GM21619 (cell line): Measurements from ENCODE around the gene DGCR6L.
A peak's percentile ranks its signal among the peaks of the same experiment; 100 is the strongest.
"Not testable (repeated sequence)": the region's sequence is repeated elsewhere in the genome, so short reads cannot be mapped to it uniquely, and the experiment has no call there.

ENCODE experiments used
- ATAC-seq: cut with Tn5 transposase; IDR thresholded peaks from one replicate; pipeline ENCODE4 v1.9.1; 2021; ENCODE audit not compliant: unreplicated experiment

The DGCR6L gene

DNA sequence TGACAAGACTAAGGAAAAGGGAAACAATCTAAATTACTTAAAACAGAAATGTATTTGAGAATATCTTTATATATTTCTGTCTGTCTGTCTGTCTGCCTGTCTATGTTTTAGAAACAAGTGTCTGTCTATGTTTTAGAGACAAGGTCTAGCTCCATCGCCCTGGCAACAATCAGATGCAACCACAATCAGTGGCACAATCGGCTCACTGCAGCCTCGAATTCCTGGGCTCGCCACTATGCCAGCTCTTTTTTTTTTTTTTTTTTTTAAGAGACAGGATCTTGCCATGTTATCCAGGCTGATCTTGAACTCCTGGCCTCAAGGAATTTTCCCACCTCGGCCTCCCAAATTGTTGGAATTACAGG, 8.7 kb upstream of the DGCR6L start:
- not testable (repeated sequence) for ATAC-seq

DNA sequence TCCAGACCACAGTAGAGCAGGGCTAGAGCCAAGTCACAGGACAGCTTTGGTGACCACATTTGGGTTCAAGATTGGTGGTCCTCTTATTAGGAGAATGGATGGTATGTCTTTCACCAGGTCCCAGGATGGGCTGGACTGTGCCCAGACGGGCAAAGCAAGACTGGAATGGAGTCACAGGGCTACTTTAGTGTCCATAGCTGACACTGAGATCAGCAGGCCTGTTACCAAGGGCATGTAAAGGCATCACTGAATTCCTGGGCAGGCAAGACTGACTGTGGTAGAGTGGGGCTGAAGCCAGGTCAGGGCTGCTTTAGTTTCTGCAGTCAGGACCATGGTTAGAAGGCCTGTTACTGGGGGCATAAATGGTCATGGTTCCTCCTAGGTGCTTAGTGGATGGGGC, 6.1 kb upstream of the DGCR6L start:
- not testable (repeated sequence) for ATAC-seq

DNA sequence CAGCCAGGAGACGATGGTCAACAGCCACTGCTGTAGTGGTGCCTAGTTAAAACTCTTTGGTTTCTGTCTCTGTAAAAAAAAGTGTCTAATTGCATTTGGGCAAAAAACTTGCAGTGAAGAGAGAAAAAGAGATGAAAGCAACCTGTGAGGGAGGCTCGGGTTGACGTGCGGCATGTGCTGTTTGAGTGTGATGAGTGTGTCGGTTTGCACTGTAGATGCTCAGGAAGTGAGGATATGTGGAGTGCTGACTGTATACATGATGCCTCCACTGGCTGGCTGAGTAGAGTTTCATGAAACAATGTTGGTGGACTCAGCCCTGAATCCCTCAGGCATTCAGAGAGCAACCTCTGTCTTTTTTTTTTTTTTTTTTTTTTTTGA, 4.3 kb upstream of the DGCR6L start:
- no peak for ATAC-seq

DNA sequence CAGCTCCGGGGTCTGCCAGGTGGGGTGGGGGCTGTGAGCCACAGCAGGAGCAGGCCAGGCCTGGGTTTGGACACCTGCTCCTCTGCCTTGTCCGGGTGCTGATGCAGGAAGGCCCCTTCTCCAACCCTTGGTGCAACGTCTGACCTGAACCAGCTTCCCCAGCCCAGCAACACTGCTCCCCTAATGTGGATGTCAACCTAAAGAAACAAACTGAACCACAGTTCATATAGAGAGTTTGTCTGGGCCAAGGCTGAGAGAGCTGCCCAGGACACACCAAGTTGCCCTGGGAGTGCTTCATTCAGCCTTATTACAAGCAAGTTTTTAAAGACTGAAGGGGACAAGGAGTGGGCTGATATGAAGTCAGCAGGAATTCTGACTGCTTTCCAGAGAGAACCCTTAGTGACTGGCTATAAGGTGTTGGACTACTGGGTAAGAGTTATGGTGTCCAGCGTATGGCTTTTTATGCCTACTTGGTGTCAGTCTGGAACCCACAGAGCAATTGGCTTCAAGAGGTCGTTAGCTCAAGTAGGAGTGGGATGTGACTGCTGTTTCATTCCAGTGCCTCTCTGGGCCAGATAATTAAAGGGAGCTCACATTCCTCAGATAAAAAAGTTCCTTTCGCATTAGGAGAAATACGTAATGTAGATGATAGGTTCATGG, 1.8 kb upstream of the DGCR6L start:
- not testable (repeated sequence) for ATAC-seq

DNA sequence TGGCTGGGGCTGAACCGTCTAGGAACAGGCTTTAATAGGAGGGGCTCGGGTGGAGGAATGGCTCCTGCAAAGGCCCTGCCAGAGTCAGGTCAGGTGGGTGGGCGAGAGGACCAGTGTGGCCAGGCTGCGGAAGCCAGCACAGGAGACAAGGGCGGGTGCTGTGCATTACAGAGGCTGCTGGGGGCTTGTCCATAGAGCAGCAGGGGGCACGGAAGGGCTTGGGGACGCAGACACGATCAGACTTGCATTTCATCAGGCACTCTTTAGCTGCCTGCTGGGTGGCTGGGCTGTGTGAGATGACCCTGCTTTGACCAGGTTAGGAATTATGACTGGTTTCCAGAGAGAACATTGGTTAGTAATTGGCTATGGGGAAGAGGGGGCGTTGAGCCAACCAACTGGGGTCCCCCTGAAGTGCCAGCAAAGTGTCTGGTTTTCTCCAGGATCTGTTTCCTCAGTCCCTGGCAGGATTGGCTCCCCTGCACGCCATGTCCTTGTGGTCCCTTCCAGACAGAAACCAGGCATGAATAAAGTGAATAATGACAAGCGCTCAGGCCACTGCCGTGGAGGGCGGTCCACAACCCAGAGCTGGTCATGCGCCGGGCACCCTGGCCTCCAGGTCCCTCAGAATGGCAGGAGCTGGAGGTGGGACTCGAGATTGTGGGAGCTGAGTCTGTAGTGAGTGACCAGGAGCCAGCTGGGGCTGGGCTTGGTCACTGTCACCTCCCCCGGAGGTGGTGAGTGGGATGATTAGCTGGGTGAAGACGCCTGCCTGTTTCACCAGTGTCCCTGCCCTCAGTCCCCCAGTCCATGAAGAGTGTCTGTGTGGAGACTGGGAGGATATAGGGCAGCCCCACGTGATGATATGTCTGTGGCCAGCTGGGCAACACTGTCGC, 1.0 kb upstream of the DGCR6L start:
- ATAC-seq, result peak; percentile 6

DNA sequence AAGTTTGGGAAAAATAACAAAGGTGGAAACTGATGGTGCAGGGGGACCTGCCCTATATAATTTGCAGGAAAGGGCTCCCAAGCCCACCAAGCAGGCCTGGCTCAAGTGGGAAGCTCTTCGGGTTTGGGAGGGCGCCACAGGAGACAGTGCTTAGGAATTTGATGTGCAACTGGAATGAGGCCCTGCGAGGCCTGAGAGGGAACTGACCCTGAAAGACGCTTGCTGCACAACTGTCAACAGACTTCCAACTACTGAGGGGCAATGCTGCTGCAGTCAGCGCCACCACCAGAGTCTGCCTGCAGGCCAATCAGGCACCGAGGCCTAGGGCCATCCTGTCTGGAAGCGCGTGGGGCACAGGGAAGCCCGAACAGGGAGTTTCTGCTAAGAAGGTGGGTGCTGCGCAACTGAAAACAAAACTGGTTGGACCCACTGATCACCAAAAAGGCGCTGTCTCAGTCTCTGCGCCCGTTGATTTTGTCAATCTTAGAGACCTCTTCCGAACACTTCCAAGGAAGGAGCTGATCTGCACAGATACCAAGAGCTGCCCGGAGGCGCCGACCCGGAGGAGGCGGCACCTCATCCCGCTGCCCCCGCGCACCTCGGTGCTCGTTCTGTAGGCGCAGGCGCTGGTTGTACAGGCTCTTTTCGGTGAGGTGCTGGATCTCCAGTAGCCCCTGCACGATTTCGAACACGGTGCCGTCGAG, 667 bp downstream of the DGCR6L start:
- ATAC-seq, result no peak

DNA sequence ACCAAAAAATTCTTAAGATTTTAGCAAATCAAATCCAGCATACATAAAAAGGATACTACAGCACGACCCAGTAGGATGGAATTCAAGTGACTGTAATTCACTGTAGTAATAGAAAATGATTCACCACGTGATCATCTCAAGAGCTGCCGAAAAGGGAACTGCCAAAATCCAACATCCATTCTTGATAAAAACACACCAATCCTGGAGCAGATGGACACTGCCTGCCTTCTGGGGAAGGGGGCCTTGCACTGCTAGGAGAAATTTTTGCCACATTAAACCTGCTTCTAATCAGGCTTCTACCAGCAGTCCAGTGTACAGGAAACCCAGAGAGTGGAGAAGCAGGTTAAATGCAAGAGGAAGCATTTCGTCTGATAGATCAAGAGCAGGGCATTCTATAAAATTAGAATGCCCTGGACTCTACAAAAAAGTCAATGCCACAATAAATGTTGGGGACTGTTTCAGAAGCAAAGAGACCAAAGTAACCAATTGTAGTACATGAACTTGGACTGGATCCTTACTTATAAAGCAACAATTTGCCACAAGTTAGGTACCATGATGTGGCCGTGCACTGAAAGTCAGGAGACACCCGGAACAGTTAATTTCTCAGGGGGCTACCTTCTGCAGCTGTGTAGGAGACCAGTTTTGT, 1.7 kb downstream of the DGCR6L start:
- not testable (repeated sequence) for ATAC-seq

DNA sequence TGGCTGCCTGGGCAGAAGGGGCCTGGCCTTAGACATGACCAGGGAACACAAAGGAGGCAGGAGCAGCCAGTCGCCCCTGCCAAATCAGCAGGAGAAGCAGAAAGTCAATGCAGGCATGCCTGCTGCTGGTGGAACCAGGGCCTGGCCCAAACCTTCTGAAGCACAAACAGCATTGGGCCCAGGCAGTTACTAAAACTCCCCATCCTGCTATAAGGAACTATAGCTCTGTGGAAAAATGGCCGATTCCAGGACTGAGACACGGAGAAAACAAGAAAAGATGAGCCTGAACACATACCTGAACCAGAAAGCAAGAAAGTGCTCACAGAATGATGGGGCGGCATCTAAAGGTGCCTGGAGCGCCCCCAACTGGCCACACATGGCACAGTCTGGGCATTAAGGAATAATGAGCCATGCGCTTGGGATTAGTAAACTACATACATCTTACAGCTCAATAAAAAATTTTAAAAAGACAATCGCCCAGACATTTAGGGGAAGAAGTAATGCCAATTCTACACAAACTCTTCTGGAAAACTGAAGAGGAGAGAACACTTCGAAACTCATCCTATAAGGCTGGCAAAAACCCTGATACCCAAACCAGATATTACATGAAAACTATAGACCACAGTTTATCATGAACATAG, 2.3 kb downstream of the DGCR6L start:
- ATAC-seq, result not testable (repeated sequence)

DNA sequence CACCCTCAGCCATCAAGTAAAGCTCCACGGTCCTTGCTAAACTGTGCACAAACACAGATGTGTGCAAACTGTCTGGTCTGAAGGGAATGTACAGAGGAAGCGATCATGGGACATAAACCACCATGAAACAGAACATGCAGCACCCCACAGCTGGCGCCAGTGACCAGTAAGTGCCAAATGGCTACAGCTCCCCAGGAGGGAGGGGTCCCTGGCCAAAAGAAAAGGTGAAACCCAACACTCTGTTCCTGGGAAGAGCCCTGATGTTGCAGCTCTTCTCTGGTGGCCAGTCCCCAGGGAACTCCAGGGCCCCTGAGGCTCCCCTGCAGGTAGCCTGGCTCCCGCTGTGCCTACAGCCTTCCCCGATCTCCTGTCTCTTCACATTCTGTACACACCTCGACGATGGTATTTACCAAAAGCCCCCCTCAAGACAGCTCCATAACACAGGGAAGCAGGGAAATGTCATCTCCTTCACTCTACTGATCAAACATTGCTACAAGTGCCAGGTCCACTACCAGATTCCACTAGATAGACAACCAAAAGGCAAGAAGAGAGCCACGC, 2.9 kb downstream of the DGCR6L start:
- no peak for ATAC-seq

DNA sequence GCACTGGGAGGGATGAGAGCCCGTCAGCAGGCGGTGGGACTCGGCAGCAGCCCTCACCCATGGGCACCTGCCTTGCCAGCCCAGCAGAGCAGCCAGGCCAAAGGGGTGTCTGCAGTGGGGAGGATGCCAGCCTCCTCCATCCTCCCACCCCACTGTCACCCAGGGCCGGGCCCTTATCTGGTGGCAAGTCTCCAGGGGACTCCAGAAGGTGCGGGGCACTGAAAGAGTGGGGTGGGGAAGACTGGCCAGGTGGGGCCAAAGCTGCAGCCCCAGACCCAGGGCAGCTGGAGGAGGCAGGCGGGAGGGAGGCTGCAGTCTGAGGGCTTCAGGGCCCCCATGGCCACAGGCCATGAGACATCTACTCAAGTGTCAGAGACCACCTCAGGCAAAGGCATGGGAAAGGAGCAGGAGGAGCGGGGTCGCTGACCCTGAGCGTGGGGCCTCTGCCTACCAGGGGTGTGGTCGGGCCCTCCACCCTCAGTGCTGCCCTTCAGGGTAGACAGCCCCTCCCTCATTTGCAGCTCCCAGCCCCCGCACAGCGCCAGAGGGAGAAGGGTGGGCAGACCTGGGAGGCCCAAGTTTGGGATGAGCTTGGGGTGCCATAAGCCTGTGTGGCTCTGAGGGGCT, 3.5 kb downstream of the DGCR6L start:
- no peak for ATAC-seq

DNA sequence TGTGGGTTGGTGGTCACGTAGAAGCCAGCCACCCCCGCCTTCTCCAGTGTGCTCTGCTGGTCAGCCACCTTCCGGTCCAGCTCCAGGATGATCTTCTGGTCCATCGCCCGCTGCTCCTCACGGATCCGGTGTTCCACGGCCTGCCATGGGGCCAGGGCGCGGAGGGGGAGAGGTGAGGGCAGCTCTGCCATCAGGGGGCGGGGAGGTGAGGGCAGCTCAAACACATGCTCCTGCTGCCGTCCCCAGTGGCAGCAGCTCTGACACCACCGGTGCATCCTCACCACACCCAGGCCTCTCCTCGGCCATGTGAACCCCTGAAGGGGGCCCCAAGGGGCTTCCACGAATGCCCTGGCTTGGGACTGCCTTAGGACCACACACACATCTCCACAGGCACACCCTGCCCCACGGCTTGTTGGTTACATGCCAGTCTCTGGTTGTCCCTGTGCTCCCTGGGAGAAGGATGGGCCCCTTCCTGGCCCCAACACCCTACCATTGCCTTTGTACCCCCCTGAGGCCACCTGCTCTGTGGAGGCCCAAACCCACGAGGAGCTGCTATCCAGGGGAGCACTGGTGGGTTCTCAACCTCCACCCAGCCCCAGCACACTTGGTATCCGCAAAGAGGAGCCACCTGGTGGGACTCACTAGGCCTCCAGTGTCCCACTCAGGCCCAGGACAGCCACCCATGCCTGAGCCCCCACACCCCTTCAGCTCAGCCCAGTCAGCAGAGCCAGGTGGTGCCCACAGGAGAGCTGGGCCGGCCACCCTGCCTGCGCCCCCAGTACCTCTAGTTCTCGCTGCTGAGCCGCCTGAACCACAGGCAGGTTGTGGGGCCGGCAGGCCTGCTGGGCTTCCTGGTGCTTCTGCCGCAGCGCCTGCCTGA, 4.3 kb downstream of the DGCR6L start:
- no peak for ATAC-seq

DNA sequence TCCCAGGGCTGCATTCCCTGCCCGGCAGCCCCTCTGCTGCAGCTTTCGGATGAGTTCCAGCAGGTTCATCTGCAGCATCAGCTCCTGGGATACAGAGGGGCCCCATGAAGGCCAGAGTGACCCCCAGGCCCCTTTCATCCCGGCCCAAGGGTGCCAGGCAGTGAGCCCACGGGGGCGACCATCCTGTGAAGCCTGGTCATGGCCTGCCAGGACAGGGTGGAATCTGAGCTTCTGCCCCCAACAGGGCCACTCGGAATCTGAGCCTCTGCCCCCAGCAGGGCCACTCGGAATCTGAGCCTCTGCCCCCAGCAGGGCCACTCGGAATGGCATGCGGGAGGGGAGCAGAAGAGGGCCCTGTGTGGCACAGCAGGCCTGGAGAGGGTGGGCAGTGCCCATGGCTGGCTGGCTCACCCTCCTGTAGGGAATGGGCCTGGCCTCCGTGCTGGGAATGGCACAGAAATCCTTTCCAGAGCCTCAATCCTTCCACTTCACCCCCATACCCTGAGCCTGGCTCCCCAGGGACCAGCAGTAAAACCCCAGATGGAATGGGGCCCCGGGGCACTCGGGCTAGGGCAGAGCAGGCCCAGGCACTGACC, 5.0 kb downstream of the DGCR6L start:
- not testable (repeated sequence) for ATAC-seq

DNA sequence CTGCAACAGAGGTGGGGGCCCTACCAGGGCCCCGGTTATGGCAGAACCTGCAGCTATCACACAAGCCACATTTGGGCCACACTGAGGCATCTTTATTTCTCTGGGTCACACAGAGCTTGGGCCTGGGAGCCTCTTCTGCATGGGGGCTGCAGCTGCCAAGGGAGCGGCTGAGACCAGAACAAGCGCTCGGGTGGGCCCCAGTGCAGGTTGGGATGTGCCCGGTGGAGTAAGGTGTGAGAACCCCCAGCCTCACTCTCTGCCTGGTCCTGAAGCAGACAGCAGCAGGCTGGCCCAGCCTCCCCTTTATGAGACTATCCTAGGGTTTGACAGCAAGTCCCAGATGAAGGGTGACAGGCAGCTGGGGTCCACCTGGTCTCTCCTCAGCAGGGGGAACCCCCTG, 5.7 kb downstream of the DGCR6L start:
- not testable (repeated sequence) for ATAC-seq

DNA sequence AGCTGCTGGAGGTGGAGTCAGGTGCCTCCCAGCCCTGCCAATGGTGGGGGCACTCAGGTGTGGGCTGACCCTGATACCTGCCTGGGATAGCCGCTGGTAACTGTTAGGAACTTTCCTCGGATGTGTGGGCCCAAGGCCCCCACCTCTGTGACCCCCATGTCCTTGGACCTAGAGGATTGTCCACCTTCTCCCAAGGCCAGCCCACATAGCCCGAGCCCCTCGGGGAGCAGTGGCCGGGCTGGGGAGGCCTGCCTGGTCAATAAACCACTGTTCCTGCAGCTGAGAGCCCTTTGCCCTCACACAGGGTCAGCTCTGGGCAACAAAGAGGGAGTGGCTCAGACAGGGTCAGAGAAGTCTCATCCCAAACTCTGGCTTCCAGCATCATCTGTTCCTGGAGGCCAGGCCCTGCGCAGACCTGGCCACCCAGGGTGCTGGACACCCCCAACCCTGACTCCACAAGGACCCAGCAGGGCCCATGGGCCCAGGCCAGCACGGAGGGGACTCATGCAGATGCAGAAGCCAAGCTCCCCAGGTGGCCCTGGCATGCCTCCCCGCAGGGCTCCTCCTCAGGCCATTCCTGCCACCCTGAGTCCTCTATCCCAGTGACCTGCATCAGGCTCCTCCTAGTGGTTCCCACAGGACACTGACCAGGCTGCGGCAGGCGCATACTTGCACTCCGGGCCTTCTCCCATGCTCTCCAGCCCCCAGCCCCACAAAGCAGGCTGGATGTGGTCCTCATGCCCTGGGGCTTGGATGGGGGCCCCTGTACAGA, 6.4 kb downstream of the DGCR6L start:
- ATAC-seq, result not testable (repeated sequence)

DNA sequence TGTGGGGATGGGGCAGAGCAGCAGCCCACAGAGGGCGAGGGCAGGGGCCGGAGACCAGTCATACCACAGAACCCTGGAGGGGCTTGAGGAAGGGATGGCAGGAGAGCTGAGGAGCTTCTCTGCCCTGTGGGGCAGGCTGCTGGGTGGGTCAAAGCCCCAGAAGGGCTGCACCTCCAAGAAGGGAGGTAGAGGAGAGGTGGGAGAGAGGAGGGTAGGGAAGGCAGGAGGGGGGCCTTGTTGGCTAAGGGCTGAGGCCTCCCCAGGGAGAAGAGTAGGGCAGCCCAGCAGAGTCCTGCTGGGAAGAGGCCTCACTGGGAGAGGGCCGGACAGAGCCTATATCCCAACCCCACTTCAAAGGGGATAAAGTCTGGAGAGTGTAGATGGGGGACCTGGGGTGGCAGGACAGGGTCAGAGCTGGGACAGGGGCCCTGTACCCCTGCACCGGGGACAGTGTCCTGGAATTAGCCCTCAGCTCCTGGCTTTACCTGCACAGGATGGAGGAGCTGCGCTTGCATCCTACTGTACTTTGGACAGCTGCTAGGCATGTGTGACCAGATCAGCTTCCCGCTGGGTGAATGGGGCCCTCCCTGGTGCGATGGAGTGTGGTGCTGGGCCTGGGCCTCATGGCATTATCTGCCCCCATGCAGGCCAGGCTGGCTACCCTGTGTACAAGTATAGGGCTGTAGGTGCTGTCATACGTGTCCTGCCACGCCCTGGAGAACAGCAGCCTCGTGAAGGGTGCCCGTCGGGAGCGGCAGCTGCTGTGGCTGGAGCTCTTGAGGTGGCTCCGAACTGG, 7.3 kb downstream of the DGCR6L start:
- no peak for ATAC-seq

DNA sequence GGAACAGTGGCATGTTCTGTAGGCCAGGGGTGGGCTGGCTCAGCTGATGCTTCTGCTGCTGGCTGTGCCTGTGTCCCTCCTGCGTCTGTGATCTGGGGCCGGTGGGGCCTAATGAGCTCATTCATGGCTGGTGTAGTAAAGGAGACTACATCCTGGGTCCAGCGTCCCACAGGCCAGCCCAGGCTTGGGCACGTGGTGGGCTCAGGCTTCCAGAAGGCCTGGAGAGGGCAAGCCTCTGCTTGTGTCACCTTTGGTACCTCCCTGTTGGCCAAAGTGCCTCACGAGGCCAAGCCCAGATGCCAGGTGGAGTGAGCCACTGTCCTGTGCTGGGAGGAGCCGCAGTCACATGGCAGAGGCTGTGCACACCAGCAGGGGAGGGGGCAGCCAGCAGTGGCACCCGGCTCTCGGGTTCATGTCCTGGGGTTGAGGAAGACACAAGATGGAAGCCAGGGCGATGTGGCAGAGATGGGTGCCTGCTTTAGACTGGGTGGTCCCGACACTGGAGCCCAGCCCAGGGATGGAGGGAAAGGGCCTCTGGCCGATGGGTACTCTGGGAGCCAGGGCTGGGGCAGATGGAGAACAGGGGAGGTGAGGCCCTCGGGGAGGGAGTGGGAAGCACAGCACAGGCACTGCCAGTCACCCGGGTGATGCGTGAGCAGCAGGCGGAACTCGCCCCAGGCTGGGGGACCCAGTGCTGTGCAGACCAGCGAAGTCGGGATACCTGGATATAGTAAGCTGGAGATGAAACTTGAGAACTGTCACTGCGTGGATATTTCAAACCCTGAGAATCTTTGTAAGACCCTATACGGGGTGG, 8.4 kb downstream of the DGCR6L start:
- not testable (repeated sequence) for ATAC-seq
